GM19240 (cell line): ENCODE results near the gene TAS2R40.
"Not testable (repeated sequence)": the region's sequence is repeated elsewhere in the genome, so short reads cannot be mapped to it uniquely, and the experiment has no call there.

ENCODE experiments used
- DNase-seq: peaks from one replicate; pipeline ENCODE4 v3.0.0; 2011; ENCODE audit warnings: low spot score; ENCODE audit not compliant: insufficient read length

TAS2R40 gene

DNA sequence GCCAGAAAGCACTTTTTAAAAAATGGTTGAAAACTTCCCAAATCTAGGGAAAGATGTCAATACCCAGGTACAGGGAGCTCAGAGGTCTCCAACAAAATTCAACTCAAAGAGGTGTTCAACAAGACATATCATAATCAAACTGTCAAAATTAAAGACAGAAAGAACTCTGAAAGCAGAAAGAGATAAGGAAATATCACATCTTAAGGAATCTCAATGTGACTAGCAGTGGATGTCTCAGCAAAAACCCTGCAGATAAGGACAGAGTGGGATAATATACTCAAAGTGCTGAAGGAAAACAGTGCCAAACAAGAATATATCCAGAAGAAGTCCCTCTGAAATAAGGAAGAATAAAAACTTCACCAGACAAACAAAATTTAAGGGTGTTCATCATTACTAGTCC, 28.4 kb downstream of the TAS2R40 start:
- no peak for DNase-seq

DNA sequence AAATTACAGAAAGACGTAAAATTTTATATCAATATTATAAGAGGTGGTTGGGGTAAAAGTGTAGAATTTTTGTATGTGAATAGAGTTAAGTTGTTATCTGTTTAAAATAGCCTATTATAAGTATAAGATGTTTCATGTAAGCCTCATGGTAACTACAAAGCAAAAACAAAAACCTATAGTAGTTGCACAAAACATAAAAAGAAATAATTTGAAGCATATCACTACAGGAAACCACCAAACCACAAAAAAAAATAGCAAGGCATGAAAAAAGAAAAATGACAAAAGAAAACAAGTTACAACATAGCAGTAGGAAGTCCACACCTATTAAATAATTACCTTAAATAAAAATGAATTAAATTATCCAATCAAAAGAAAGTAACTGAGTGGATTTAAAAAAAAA, 29.0 kb downstream of the TAS2R40 start:
- DNase-seq = no peak

DNA sequence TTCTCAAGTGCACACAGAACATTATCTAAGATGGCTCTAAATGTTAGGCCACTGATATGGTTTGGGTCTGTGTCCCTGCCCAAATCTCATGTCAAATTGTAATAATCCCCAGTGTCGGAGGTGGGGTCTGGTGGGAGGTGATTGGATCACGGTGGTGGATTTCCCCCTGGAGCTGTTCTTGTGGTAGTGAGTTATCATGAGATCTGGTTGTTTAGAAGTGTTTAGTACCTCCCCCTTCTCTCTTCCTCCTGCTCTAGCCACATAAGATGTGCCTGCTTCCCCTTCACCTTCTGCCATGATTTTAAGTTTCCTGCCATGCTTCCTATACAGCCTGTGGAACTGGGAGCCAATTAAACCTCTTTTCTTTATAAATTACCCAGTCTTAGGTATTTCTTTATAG, 30.2 kb downstream of the TAS2R40 start:
- no peak for DNase-seq

DNA sequence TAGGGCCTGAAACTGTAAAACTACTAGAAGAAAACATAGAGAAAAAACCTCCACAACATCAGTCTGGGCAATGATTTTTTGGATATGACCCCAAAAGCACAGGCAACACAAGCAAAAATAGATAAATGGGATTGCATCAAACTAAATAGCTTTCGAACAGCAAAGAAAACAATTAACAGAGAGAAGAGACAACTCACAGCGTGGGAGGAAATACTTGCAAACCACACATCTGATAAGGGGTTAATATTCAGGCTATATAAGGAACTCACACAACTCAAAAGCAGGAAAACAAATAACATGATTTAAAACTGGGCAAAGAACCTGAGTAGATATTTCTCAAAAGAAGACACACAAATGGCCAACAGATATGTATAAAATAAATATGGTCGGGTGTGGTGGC, 33.7 kb downstream of the TAS2R40 start:
- DNase-seq = no peak

DNA sequence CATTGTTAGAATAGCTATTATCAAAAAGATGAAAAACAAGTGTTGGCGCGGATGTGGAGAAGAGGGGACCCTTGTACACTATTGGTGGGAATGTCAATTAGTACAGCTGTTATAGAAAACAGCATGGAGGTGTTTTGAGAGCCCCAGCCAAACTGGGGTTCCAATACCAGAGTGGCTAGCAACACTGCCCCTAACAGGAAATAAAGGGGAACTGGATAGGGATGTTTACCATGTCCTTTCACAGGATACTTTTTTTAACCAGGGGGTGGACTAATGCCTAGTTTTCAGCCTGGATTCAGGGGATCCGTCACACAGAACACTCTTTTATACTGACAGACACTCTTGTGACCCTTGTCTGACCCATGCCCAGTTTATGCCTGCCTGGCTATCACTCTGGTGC, 34.5 kb downstream of the TAS2R40 start:
- no peak for DNase-seq

DNA sequence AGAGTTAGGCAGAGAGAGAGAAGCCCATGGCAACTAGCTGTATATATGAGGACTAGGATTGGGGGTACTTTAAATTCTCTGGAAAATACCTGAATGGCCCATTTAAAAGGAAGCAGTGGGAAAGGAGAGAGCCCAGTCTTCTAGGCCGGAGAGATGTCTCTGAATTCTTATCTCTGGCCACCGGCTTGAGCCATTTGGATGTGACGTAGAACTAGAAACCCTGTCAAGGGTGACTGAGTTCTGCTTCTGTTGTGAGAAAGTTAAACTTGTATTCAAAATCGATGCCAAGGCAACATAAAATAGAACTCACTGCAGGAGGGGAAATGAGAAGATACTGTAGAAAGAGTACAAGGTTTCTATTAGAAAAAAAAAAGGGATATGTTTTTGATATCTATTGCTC, 35.1 kb downstream of the TAS2R40 start:
- DNase-seq = no peak

DNA sequence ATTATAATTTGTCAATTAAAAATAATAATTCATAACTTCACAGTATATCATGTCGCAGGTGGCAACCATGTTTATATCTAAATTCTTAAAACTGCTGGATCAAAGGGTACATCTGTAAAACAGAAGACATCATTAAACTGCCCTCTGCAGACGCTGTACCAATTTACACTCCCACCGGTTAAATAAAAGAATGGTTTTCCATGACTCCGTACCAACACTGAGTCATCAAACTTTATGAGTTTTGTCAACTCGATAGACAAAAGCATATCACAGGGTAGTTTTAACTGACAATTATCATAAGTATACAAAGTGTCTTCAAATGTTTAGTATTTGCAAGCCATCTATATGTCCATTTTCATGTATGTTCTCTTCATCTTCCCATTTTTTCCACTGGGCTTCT, 35.7 kb downstream of the TAS2R40 start:
- no peak for DNase-seq

DNA sequence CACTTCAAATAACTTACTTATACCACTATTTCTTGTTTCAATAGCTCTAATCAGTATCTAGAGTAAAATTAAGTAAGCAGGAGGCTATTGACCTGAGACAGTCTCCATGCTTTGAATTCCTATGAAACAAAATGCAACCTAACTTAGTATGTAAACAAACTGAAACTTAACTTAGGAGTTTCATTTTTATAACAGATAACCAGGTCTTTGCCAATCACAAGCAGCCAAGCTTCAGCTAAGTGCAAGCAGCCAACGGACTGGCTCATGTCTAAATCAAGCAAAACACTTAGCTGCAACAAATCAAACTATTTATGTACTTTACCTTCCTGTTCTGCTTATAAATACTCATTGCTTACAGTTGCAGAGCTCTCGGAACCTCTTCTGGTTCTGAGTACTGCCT, 37.0 kb downstream of the TAS2R40 start:
- no peak for DNase-seq

DNA sequence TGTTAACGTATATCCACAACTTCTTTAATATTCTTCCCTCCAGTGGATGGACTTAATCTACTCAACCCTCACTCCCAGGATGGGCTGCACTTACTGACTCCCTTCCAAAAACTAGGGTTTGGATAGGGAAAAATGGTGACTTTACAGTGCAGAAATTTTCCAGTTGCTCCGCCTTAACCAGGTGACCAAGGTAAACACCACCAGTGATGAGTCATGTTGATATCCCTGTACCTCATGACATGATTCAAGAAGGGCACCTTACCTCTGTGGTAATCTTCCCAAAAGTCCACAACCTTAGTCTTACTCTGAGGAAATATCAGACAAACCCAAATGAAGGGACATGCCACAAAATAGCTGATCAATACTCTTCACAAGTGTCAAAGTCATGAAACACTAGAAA, 37.9 kb downstream of the TAS2R40 start:
- no peak for DNase-seq

DNA sequence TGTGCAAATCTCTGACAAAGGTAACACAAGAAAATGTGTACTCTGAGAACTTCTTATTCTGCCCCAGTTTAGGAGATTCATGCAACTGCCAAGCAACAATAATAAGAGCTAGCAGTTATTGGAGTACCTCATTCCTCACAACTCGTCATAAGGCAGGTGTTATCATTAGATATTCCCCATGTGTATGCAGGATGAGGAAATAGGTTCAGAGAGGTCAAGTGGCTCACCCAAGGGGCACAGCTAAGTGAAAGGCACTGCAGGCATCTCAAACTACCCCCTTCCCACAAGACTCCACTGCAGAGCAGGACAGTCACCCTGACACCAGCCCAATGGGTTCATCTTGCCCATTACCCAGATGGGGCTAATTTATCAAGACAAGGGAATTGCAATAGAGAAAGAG, 40.1 kb downstream of the TAS2R40 start:
- no peak for DNase-seq

DNA sequence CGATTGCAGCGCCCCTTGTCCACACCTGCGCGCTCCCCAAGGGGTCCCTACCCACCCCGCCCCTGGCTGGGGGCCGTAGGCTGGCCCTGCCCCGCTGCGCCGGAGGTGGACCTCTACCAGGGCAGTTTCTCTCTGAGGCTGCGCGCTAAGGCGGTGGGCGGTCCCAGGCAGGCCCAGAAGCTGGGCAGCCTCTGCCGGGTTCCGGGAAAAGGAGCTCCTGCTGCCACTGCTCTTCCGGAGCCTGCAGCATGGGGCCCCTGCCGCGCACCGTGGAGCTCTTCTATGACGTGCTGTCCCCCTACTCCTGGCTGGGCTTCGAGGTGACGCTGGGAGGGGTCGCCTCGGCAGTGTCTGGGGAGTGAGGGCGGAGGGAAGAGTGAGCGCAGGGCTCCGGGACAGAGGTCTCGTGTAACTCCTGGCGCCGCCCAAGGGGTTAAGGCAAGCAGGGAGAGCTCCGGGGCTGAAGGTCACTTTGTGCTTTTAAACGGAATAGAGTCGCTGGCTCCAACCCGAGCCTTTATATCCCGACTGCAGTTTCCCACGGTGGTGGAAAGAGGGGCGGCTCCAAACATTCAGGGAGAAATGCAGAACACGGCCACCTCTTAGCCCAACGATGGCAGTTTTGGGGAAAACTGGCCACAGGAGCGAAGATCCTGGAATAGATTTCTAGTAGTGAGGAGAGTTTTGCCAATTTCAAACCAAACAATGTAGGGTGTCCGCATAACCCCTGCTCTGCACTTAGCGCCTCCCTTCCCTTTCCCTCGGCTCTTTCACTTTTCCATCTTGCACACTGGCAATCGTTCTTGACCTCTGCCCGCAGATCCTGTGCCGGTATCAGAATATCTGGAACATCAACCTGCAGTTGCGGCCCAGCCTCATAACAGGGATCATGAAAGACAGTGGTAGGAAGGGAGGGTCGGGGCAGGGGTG, 41.7 kb downstream of the TAS2R40 start, which contains the start of gene GSTK1:
GSTK1 (plus strand) TSS at position 176 of the 930 bp plus-strand sequence; CDS start at position 249, 73 bp downstream.
- peak; percentile 48 for DNase-seq

DNA sequence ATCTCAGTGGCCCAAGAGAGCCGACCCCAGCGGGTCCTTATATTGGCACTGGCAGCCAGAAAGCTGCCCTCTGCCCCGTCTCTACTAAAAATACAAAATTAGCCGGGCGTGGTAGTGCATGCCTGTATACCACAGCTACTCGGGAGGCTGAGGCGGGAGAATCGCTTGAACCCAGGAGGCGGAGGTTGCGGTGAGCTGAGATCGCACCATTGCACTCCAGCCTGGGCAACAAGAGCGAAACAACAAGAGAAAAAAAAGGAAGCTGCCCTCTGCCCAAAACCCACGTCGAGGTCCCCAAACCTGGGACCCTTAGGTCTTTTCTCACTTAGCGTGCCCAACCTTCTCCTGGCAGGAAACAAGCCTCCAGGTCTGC, 42.3 kb downstream of the TAS2R40 start:
- DNase-seq = not testable (repeated sequence)

DNA sequence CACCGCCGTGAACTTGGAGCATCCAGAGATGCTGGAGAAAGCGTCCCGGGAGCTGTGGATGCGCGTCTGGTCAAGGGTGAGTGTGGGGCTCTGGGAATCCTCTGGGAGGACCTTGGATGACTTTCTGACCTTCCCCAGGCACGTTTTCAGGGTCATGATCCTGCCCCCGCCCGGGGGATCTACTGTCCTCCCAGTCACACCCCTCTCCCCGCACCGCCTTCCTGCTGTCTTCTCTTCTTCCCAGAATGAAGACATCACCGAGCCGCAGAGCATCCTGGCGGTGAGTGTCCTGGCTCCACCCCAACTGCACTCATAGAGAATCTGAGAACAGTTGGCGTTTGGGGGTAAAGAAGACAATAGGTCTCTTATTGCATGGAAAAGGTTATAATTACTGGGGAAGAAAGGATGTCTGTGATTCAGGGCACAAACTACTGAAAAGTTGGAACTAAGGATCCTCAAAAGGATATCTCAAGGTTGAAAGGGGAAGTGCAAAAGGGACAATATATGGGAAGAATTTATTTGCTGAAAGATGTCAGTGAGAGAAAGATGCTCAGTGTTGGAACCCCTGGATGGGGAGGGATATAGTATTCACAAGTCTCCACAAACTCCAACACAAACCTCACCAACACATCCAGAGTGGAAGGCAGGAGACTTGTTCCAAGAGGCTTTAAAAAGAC, 43.3 kb downstream of the TAS2R40 start:
- no peak for DNase-seq

DNA sequence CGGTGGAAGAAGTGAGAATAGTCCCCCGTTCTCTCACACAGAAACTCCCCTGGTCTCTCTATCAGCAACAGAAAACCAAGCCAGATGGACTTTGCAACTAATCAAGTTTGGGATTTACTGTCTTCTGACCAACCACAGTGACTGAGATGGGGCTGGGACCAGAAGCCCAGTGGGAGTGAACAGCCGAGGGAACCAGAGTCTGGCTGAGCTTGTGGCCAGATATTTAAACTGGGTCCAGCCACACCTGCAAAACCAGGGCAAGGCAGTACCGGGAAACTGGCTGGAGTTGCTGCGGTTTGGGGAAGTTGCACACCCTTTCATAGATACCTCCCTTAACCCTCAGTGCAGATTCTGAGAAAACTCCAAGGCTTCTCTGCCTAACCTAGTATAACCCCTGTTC, 47.4 kb downstream of the TAS2R40 start:
- no peak for DNase-seq

DNA sequence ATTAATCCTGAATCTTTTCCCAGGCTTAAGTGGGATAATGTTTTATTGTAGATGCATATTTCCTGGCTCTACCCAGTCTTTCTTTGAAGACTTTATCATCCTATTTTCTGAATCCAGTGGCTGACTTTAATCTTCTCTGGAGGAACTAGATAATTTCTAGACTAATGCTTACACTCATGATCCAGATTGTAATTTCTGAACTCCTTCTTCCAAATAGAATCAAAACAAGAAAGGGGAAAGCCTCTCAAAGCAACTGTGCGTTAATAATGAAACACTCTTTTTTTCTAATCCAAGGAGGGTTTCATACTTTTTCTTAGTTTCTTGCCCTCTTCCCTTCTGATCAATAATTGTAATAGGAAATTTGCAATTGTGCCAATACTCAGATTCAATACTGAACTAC, 49.4 kb downstream of the TAS2R40 start:
- DNase-seq = no peak
